GM21825 (cell line): Measurements from ENCODE around the gene PIEZO1.
"Not testable (repeated sequence)": the region's sequence is repeated elsewhere in the genome, so short reads cannot be mapped to it uniquely, and the experiment has no call there.

Experiments used
- ATAC-seq: cut with Tn5 transposase; IDR thresholded peaks from one replicate; pipeline ENCODE4 v1.9.1; 2021; ENCODE audit warnings: mild to moderate bottlenecking, moderate library complexity; ENCODE audit not compliant: unreplicated experiment

Gene PIEZO1

GRCh38 chr16:88678224-88678979, 106.6 kb downstream of the PIEZO1 start:
- no peak for ATAC-seq

GRCh38 chr16:88677721-88678120, 107.3 kb downstream of the PIEZO1 start:
- no peak for ATAC-seq

- no peak for ATAC-seq
Measured at GRCh38 chr16:88676502-88677242, 108.3 kb downstream of the PIEZO1 start.

- no peak for ATAC-seq
Measured at GRCh38 chr16:88673716-88674379, 111.2 kb downstream of the PIEZO1 start.

GRCh38 chr16:88672776-88673175, 112.2 kb downstream of the PIEZO1 start:
- ATAC-seq, result no peak

- ATAC-seq, result no peak
Measured at GRCh38 chr16:88671806-88672205, 113.2 kb downstream of the PIEZO1 start.

- no peak for ATAC-seq
Measured at GRCh38 chr16:88669980-88670379, 115.0 kb downstream of the PIEZO1 start.

- not testable (repeated sequence) for ATAC-seq
Measured at GRCh38 chr16:88669493-88669892, 115.5 kb downstream of the PIEZO1 start.

- no peak for ATAC-seq
Measured at GRCh38 chr16:88667461-88667860, 117.6 kb downstream of the PIEZO1 start.

GRCh38 chr16:88665570-88665969, 119.5 kb downstream of the PIEZO1 start:
- no peak for ATAC-seq
